GM19239 (cell line): ENCODE measurements around the gene GLIS1.

Experiments
- DNase-seq: peaks from one replicate; pipeline ENCODE4 v3.0.0; 2011; ENCODE audit warnings: low spot score; ENCODE audit not compliant: insufficient read length
- FAIRE-seq: peaks from 2 replicates; lab custom pipeline; 2011; peaks lifted over from hg19 to GRCh38; lab: Jason Lieb, UNC

The GLIS1 gene

DNA sequence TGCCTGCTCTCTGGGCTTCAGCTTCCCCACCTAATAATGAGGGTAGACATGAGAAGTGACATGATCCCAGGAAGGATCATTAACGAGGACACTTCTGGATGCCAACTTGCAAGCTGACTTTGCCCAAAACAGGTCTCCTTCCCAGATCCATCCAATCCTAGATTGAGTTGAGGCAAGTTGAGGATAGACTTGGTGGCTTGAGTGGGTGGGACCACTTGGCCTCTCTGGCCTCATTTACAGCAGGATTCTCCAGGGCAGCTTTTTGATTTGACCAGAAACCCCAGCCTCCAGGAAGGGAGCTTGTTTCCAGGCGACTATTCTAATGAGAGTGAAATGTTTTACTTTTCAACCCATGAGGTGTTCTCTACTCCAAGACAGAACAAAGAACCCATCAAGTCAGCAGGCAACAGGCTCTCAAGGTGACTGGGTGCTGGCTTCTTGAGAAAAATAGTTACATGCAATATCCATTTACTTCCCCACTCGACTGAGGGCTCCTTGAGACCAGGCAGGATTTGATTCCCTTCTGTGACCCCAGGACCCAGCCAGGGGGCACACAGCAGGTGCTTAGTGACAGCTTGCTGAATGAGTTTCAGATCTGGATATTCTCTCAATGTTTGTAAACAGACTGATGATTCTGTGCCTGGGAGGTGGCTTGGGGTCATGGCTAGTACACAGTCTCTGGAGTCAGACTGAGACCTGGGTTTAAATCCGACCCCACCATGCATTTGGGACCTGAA lies 151.5 kb downstream of the GLIS1 start:
- DNase-seq (no peak), FAIRE-seq (no peak)

DNA sequence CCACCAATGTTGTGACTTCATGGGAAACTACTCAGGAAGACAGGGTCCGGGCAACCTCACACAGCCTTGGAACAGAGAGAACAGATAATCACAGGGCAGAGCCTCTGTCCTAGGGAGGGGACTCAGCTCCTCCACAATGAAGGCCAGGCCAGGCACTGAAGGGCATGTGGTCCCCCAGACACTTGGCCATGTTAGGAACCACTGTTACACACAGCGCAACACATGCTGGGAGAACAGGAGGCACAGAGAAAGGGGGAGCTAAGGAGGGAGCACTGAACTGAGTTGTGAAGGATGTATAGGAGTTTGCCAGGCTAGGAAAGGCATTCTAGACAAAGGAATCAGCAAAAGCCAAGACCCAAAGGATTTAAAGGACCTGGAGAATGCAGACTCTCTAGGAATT lies 152.2 kb downstream of the GLIS1 start:
- no peak for DNase-seq
- no peak for FAIRE-seq

- DNase-seq, result no peak
Measured at GRCh38 chr1:53585565-53585964, 153.4 kb downstream of the GLIS1 start.

GRCh38 chr1:53585129-53585528 lies 153.8 kb downstream of the GLIS1 start:
- FAIRE-seq (no peak), DNase-seq (peak; percentile 23)

More at GRCh38 chr1:53585565-53585964, 153.4 kb downstream of the GLIS1 start:
- no peak for FAIRE-seq

- FAIRE-seq, result no peak
- no peak for DNase-seq
Measured at GRCh38 chr1:53584777-53585107, 154.2 kb downstream of the GLIS1 start.

DNA sequence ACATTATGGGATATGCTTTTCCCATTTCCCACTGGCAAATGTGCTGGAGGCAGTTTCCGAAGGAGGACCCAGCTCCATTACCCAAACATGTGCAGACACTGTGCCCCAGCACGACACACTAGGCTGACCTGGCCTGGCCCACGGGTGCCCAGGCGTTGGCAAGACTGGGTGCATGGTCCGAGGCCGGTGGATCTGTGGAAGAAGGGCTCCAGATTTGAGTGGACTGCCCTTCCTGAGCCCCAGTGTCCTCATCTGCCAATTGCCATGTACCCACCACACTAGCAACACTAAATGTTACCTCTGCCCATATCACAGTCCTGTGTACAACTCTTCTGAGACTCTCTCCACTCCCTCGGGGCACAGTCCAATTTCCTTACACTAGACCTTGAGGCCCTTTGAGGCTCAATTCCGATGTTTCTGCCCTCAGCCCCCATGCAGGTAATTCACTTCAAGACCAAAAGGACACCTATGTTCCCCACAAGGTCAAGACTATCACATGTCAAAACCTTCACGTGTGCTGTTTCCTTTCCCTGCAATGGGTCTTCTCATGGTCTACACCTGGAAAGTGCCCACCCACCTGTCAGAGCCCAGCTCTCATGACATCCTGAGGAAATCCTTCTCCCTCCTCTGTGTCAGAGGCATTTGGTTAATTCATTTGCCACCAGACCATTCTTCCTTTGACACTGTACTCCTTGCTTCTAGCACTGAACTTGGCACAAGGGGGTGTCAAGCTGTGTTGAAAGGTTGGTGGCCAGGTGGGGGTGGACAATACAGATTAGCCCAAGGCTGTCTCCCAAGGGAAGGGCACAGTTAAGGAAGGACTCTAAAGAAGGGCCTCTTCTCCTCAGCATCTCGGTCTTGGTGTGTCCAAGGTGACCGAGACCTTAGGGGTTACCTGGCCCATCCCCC lies 154.8 kb downstream of the GLIS1 start:
- FAIRE-seq (no peak), DNase-seq (no peak)

DNA sequence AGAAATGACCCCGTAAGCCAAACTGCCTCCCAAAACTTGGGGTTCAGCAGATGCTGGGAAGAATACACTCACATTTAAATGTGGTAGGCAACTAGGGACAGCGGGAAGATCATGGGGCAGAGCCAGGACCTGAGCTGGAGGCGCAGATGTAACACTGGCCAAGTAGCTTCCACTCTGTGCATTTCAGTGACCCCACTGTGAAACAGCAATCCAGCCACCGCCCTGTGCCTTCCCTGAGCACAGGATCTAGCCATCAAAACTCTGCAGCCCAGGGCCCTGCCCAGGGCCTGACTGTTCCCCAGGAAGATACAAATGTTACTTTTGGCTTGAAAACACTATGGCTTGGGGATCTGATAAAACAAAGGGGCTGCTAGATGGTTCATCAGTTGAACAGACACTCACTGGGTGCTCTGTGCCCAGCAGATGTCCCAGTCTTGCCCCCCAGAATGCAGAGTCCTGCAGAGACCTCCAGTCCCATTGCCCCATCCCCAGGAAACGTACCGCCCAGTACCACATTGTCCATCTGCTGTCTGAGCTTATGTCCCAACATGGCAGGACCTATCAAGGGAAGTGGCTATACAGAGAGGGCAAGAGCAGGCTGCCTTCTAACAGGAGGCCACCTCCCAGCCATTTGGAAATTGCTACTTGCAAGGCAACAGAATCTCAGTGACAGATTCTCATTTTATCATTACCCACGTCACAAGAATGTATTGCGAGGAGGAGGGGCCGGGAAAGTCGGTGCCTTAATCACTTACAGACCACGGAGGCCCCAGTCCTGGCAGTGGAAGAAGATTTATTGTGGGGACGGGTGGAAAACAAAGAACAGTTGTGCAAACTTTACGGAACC lies 155.7 kb downstream of the GLIS1 start:
- DNase-seq (no peak), FAIRE-seq (no peak)

GRCh38 chr1:53582211-53583020 lies 156.5 kb downstream of the GLIS1 start:
- FAIRE-seq (no peak), DNase-seq (no peak)

GRCh38 chr1:53581476-53581875 lies 157.5 kb downstream of the GLIS1 start:
- FAIRE-seq, result no peak
- no peak for DNase-seq

DNA sequence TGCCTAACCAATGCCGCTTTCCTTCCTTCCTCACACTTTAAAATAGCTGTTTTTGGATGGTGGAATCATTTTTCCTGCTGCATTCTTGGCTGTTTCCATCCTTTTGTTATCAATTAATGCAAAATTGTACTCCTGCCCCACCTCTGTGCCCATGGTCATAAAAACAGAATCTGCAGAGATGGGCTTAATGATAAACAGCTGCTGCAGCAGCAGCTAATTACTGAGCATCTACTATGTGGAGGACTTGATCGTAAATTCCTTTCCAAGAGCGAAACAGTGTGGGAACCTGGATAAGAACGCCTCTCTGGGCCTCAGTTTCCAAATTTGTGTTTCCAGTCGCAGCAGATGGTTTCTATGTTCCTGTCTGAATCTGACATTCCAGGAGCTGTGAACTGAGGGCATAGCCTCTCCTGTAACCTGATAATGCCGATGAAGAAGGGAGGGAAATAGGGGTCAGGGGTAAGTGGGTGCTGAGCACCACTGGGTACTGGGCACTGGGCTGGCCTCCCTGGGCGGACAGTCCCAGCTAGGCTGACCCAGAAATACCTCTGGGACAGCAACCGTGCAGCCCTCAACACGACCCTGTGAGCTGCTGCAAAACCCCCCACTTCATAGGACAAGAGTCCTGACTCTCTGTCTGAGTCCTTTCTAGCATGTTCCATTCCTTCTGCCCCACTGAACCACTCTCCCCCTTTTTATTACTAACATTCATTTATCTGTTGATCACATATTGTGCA lies 158.1 kb downstream of the GLIS1 start:
- FAIRE-seq (no peak), DNase-seq (no peak)

DNA sequence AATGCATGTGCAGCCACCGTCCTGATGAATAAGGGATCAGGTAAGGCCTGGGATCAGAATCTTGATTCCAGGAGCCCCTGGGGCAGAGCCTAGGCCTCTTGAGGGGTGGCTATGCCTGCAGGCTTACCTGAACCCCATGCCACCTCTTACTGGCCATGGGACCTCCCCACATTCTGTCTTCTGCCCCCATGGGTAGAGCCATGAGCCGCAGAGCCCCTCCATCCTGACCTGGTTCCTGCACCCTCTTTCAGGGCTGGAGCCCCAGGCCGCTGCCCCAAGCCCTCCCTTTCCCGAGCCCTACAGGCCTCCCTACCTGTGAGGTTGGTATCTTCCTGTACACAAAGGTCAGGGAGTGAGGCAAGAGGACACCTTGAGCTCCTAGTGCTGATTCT lies 159.0 kb downstream of the GLIS1 start:
- FAIRE-seq, result no peak
- no peak for DNase-seq

DNA sequence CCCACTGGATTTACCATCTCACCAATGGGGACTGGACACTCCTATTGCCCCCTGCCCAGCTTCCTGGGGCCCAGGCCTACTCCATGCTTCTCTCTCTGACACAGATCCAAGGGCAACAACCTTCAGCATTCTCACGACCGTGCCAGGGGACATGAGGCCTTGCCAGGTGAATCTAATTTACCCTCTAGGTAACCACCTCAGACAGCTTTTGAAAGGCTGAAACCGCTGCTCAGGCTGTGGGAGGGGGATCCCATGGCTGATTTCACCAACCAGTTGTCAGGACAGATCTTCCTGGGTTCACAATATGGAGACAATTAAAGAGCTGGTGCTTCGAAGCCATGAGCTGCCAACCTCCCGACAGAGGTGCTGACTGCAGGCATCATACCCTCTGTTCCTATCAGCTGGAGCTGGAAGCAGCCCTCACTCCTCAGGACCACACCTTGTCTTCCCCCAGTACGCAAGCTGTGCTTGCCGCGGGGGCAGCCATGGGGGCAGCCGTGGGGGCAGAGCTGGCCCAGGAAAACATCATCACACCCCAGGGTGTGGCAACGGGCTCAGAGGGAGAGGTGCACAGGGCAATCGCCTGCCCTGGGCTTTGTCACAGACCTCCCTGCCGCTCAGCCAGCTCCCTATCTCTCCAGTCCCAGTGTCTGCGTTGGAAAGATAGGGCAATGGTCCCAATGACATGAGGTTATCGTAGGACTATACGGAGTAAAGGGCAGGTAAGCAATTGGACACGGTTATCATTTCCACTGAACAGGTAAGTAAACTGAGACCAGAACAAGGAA lies 159.5 kb downstream of the GLIS1 start:
- FAIRE-seq, result no peak

DNA sequence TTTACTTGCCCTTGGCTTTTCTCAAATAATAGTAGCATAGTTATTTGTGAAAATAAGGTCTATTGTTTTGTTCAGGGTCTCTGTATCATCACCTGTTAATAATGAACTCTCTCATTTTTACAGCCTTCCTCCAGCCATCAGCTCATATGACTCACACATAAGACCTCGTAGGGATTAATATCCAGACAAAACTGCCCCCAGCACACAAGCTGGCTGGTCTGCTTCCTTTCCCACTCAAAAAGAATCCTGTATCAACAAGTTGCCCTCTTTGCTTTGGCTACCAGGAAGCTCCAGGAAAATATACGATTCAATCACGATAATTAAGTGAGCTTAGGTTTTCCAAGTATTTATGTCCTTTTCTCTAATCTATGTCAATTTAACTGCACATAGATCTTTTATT lies 160.6 kb downstream of the GLIS1 start:
- no peak for DNase-seq
- no peak for FAIRE-seq

More for the DNA sequence above, 159.5 kb downstream of the GLIS1 start:
- no peak for DNase-seq

- no peak for FAIRE-seq
Measured at GRCh38 chr1:53577761-53578100, 161.2 kb downstream of the GLIS1 start.

GRCh38 chr1:53576866-53577760 lies 161.9 kb downstream of the GLIS1 start:
- no peak for DNase-seq
- FAIRE-seq, result no peak

More at GRCh38 chr1:53577761-53578100, 161.2 kb downstream of the GLIS1 start:
- no peak for DNase-seq

DNA sequence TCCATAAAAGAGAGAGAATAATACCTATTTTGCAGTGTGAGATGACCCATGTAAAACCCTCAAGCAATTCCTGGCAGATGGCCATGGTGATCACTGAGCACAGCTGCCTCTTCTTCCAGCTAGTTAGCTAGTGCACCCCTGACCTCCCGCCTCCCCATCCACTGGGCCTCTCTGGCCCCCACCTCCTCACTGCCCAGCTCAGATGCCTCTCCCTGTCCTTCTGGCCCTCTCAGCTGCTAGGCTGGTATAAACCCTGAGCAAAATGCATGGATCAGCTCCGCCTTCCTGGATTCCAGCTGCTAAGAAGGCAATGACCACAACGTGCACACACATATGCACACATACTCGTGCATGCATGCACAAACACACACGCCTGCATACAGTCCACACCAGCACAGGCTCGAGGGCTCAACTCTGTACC lies 162.6 kb downstream of the GLIS1 start:
- no peak for DNase-seq

GRCh38 chr1:53575955-53576320 lies 163.0 kb downstream of the GLIS1 start:
- FAIRE-seq, result no peak
- DNase-seq, result no peak

More for the DNA sequence above, 162.6 kb downstream of the GLIS1 start:
- FAIRE-seq, result no peak
